Lower lobe of right lung (tissue), 2 donors: ENCODE results near the gene STMN1. TPM values are rescaled to one million over a fixed set of nuclear protein-coding genes. Genes with fewer than 3 reads are reported as not detected.

Experiments used
- ATAC-seq, 2 donors: fragments of 200-7000 bp; cut with Tn5 transposase; one replicate each; pipeline ENCODE4 v1.9.1; 2020 to 2022; ENCODE audit warnings: mild to moderate bottlenecking in 2 of 2, moderate library complexity in 2 of 2
- DNase-seq: peaks from one replicate; pipeline ENCODE4 v3.0.0-alpha.2; 2020
- H3K27ac ChIP-seq: fragments of 200-600 bp; one replicate; pipeline ENCODE4 v1.8.0; 2022
- H3K27me3 ChIP-seq: fragments of 200-600 bp; one replicate; pipeline ENCODE4 v1.8.0; 2022; ENCODE audit warnings: low read depth
- H3K36me3 ChIP-seq: fragments of 200-600 bp; one replicate; pipeline ENCODE4 v1.8.0; 2022; ENCODE audit warnings: mild to moderate bottlenecking
- H3K4me1 ChIP-seq: fragments of 200-600 bp; one replicate; pipeline ENCODE4 v1.8.0; 2022
- H3K4me3 ChIP-seq: fragments of 200-600 bp; one replicate; pipeline ENCODE4 v1.8.0; 2022; ENCODE audit warnings: mild to moderate bottlenecking
- H3K9me3 ChIP-seq: fragments of 200-600 bp; one replicate; pipeline ENCODE4 v1.8.0; 2022
- intact Hi-C: fragments of 100-400 bp; cut with DNase I; formaldehyde crosslinking; loops from one replicate; pipeline ENCODE4 v1.11.0; 2022
- total RNA-seq: library from RNA; stranded (reverse); fragmentation: NEBNext Ultra II Directional; extraction: Animal tissue kit (Norgen Biotek cat#: 25700); gene quantifications from one replicate; pipeline ENCODE4 v1.2.1, GENCODE V29; 2021
- TF ChIP-seq, protein P1 (sequence below): fragments of 200-600 bp; IDR thresholded peaks from one replicate; pipeline ENCODE4 v1.8.0; 2022; ENCODE audit warnings: antibody characterized with exemption, mild to moderate bottlenecking
- donor health status: DM: no; HTN: yes; CAD: no; lungs with severe emphysema.

Gene STMN1
- total RNA-seq, 1 donor from 2014 or later = 56.6 TPM

DNA sequence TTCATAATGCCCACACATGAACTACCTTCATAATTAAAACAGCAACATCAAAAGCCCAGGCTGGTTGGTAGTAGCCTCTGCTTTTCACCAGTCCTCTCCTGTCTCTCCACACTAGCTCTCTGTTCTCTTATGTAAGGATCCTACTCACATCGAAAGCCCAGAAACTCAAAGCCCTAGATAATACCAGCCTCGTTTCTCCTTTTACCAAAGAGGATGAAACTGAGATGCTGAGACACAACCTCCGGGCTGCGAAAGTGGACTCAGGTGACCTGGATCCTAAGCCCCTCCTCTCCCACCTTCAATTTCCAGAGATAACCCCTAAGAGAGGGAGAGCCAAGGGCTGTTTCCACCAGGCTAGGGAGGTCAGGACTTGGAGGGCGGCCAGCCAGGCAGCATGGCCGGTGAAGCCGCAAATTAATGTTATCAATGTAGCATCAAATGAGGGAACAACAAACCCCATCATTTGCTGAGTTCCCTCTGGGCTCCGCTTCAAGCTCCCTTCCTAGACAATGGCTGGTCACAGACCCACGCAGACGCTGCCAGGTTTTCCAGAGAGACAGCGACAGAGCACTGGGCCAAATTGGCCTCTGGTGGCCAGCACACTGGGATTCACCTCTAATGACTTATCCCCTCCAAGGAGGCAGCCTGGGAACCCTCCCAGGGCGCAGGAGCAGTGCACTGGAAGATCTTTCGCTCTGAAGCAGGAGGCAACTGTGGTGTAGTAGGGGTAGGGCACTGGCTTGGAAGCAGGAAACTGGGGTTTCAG is 20.7 kb upstream of the STMN1 start:
- peaks cover 13% of the 10 kb centered on the region for H3K4me1 ChIP-seq
- no peaks in the 10 kb centered on the region for H3K27me3 ChIP-seq
- TF ChIP-seq, protein P1, sequence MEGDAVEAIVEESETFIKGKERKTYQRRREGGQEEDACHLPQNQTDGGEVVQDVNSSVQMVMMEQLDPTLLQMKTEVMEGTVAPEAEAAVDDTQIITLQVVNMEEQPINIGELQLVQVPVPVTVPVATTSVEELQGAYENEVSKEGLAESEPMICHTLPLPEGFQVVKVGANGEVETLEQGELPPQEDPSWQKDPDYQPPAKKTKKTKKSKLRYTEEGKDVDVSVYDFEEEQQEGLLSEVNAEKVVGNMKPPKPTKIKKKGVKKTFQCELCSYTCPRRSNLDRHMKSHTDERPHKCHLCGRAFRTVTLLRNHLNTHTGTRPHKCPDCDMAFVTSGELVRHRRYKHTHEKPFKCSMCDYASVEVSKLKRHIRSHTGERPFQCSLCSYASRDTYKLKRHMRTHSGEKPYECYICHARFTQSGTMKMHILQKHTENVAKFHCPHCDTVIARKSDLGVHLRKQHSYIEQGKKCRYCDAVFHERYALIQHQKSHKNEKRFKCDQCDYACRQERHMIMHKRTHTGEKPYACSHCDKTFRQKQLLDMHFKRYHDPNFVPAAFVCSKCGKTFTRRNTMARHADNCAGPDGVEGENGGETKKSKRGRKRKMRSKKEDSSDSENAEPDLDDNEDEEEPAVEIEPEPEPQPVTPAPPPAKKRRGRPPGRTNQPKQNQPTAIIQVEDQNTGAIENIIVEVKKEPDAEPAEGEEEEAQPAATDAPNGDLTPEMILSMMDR = no peak
- intact Hi-C loops = no loop called here
- H3K9me3 ChIP-seq = no peaks in the 10 kb centered on the region
- H3K27ac ChIP-seq = no peak overlapping the region
- DNase-seq = no peak
- no peak overlapping the region for H3K4me3 ChIP-seq
- H3K36me3 ChIP-seq = no peaks in the 10 kb centered on the region
- no peak for ATAC-seq

DNA sequence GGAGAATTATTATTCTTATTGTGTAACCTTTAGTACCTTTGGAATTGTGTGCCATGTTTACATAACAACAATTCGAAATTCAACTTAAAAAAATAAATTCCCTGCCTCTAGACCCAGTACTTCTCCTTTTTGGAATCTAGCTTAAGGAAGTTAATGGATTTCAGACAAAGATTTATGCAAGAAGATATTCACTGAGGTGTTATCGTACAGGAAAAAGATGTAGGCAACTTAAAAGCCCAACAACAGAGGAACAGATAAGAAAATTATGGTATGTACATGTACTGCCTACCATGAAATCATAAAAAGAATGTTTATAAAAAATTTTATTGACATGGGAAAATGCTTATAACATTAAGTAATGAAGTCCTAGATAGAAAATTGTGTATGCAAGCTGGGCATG is 18.2 kb upstream of the STMN1 start:
- no peak overlapping the region for H3K4me3 ChIP-seq
- ATAC-seq (no peak), DNase-seq (no peak)
- no peaks in the 10 kb centered on the region for H3K27me3 ChIP-seq
- H3K4me1 ChIP-seq = peaks cover 14% of the 10 kb centered on the region
- H3K9me3 ChIP-seq = no peaks in the 10 kb centered on the region
- intact Hi-C loops = no loop called here
- no peaks in the 10 kb centered on the region for H3K36me3 ChIP-seq
- H3K27ac ChIP-seq = no peak overlapping the region
- TF ChIP-seq, protein P1 = no peak

DNA sequence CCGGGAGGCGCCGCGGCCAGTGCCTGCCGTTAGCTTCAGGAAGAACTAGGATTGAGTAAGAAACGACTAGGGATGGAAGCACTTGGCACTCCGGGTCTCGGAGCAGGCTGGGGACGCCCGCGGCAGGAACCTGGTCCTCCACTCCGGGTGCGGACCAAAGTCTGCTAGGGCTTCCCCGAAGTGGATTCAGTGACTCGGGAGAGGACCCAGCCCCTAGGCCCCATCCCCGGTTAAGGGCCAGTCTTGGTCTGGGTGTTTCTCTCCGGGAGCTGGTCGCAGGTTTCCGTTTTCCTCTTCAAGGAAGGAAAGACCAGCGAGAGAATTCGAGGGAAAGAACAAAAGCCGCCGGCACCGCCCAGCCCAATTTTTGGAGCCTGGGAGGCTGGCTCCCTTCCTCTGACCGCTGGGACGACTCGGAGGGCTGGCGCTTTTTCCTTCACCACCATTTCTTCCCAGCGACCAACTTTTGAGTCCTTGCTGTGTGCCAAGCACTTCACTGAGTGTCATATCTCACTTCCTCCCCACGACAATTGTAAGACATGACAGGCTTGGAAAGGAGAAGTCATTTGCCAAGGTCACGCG is 16.8 kb upstream of the STMN1 start:
- DNase-seq (no peak), ATAC-seq (peak; percentile 76 to 85)
- intact Hi-C loops = no loop called here

DNA sequence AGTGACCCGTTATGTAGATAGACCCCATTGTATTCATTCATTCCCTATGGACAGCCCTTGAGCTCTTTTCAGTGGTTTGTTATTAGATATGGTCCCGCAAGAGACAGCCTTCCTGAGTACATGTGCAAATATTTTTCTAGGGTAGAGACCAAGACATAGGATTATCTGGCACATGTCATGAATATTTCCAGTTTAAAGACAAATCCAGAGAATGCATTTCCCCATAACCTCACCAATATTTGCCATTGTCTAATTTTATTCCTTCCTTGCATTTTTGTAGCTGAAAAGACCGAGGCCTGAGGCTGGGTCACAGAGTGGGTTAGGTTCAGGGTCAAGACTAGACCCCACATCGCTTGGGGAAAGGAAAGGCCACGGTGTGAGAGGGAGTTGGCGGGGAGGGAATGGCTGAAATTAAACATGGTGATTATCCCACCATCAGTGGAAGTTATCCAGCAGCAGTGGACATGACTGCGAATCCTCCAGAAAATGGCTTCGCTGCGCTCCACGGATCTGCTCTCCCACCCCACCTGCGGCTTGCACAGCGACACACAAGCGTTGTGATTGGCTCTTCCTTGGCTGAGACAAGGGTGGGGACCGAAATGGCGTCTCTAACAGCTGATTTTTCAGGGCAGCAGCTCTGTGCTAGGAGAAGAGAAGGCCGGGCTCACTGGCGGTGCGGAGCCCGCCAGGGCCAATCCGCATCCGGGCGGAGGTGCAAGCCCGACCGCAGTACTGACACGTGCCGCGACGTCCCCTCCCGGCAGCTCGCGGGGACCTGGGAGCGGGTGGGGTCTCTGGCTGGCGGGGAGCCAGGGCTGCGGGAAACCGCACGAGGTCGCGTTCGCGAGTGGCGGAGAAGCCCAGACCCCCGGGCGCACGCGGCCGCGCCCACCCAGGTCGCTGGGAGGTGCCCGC is 16.1 kb upstream of the STMN1 start:
- Histone ChIP-seq H3K36me3 (no peaks in the 10 kb centered on the region), H3K9me3 (no peaks in the 10 kb centered on the region), H3K27ac (peak overlapping the region; percentile 89), H3K27me3 (no peaks in the 10 kb centered on the region), H3K4me1 (peaks cover 22% of the 10 kb centered on the region), H3K4me3 (peak overlapping the region; percentile 61)
- peak; percentile 78 to 87 for ATAC-seq
- DNase-seq = peak; percentile 78
- TF ChIP-seq, protein P1 = no peak
- intact Hi-C loops = no loop called here

More for the DNA sequence above, 16.8 kb upstream of the STMN1 start:
- peak overlapping the region; percentile 61 for H3K4me3 ChIP-seq
- H3K27me3 ChIP-seq = no peaks in the 10 kb centered on the region
- H3K9me3 ChIP-seq = no peaks in the 10 kb centered on the region
- H3K36me3 ChIP-seq = no peaks in the 10 kb centered on the region
- H3K27ac ChIP-seq = peak overlapping the region; percentile 89
- TF ChIP-seq, protein P1 = no peak
- H3K4me1 ChIP-seq = peaks cover 17% of the 10 kb centered on the region

DNA sequence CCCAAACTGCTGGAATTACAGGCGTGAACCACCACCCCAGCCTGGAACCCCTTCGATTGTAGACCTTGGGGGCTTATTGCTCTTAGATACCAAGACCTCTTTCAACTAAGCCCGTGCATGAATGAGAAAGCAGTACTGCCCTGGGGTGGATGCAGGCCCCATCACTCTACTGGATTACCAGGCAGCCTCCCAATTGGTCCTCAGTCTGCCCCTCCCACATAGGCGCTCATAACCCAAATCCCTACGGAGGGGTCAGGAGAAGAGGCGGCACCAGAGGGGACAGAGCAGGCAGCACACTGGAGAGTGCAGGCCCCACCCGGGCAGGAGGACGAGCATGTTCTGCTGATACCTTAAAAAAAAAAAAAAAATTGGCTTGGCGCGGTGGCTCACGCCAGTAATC is 12.4 kb upstream of the STMN1 start:
- no peak overlapping the region for H3K27ac ChIP-seq
- no peaks in the 10 kb centered on the region for H3K9me3 ChIP-seq
- no peak overlapping the region for H3K4me3 ChIP-seq
- intact Hi-C loops = no loop called here
- no peaks in the 10 kb centered on the region for H3K27me3 ChIP-seq
- ATAC-seq (no peak), DNase-seq (no peak)
- H3K36me3 ChIP-seq = no peaks in the 10 kb centered on the region
- H3K4me1 ChIP-seq = peaks cover 18% of the 10 kb centered on the region
- TF ChIP-seq, protein P1 = no peak
